Nephron progenitor cell (in vitro differentiated cells): Measurements from ENCODE around the gene MGLL.
A peak's percentile ranks its signal among the peaks of the same experiment; 100 is the strongest.

Experiments used
- DNase-seq: peaks from one replicate; pipeline ENCODE4 v3.0.0; 2021
- H3K27ac Mint-ChIP-seq: 2 replicates; pipeline ENCODE4 v1.8.0; 2021; ENCODE audit warnings: mild to moderate bottlenecking, moderate library complexity, mixed read lengths
- H3K27me3 Mint-ChIP-seq: 2 replicates; pipeline ENCODE4 v1.8.0; 2021; ENCODE audit warnings: mild to moderate bottlenecking, low read depth, mixed read lengths; ENCODE audit not compliant: poor library complexity
- H3K36me3 Mint-ChIP-seq: 2 replicates; pipeline ENCODE4 v1.8.0; 2021; ENCODE audit warnings: low read depth, mixed read lengths
- H3K4me1 Mint-ChIP-seq: 2 replicates; pipeline ENCODE4 v1.8.0; 2021; ENCODE audit warnings: mixed read lengths
- H3K4me3 Mint-ChIP-seq: 2 replicates; pipeline ENCODE4 v1.8.0; 2021; ENCODE audit warnings: mild to moderate bottlenecking, moderate library complexity, mixed read lengths
- H3K9me3 Mint-ChIP-seq: 2 replicates; pipeline ENCODE4 v1.8.0; 2021; ENCODE audit warnings: mild to moderate bottlenecking, moderate library complexity, mixed read lengths
- CTCF ChIP-seq: fragments of 200-600 bp; sonication (generic); IDR thresholded peaks from 2 replicates; pipeline ENCODE4 v1.5.0; 2021; ENCODE audit warnings: antibody characterized with exemption

The MGLL gene

GRCh38 chr3:127790882-127791183, 31.5 kb downstream of the MGLL start:
- Mint-ChIP-seq H3K4me1 (peaks cover 71% of the 10 kb centered on the region), H3K4me3 (peak overlapping the region; percentile 8), H3K36me3 (no peaks in the 10 kb centered on the region), H3K27me3 (peaks cover 5% of the 10 kb centered on the region), H3K27ac (peak overlapping the region; percentile 92), H3K9me3 (no peaks in the 10 kb centered on the region)
- DNase-seq: no peak
- no peak for TF ChIP-seq CTCF

- TF ChIP-seq CTCF: no peak
- peak overlapping the region; percentile 92 for H3K27ac Mint-ChIP-seq
- no peaks in the 10 kb centered on the region for H3K9me3 Mint-ChIP-seq
- peaks cover 77% of the 10 kb centered on the region for H3K4me1 Mint-ChIP-seq
- peak overlapping the region; percentile 10 for H3K4me3 Mint-ChIP-seq
- peaks cover 5% of the 10 kb centered on the region for H3K27me3 Mint-ChIP-seq
- no peaks in the 10 kb centered on the region for H3K36me3 Mint-ChIP-seq
- DNase-seq: no peak
These were observed 32.1 kb downstream of the MGLL start for GRCh38 chr3:127789990-127790881.

- Mint-ChIP-seq H3K27ac (no peak overlapping the region), H3K4me1 (peaks cover 80% of the 10 kb centered on the region), H3K36me3 (no peaks in the 10 kb centered on the region)
These were observed 33.3 kb downstream of the MGLL start for GRCh38 chr3:127789051-127789450.

GRCh38 chr3:127788451-127788909, 33.8 kb downstream of the MGLL start:
- Mint-ChIP-seq H3K4me3 (no peak overlapping the region), H3K27me3 (peaks cover 5% of the 10 kb centered on the region), H3K36me3 (no peaks in the 10 kb centered on the region), H3K4me1 (peaks cover 84% of the 10 kb centered on the region), H3K27ac (no peak overlapping the region), H3K9me3 (no peaks in the 10 kb centered on the region)
- TF ChIP-seq CTCF: no peak
- DNase-seq: no peak

More at GRCh38 chr3:127789051-127789450, 33.3 kb downstream of the MGLL start:
- peaks cover 3% of the 10 kb centered on the region for H3K27me3 Mint-ChIP-seq
- no peak for TF ChIP-seq CTCF
- no peak for DNase-seq
- no peaks in the 10 kb centered on the region for H3K9me3 Mint-ChIP-seq
- no peak overlapping the region for H3K4me3 Mint-ChIP-seq

GRCh38 chr3:127787571-127788365, 34.5 kb downstream of the MGLL start:
- Mint-ChIP-seq H3K27me3 (peaks cover 10% of the 10 kb centered on the region), H3K27ac (no peak overlapping the region), H3K4me3 (no peak overlapping the region), H3K4me1 (peaks cover 84% of the 10 kb centered on the region), H3K36me3 (no peaks in the 10 kb centered on the region), H3K9me3 (no peaks in the 10 kb centered on the region)
- no peak for DNase-seq
- TF ChIP-seq CTCF: no peak
